Keratinocyte (primary cell): Measurements from ENCODE around the gene HDHD5.

ENCODE experiments used
- CTCF ChIP-seq, 3 experiments: IDR thresholded peaks in 1 of 3; conservative IDR thresholded peaks in 1 of 3; optimal IDR thresholded peaks in 1 of 3; 2 replicates in 2 of 3; 3 replicates in 1 of 3; pipeline versions ENCODE3 to v1.5.1; 2011; ENCODE audit warnings: low read length in 3 of 3, mild to moderate bottlenecking in 3 of 3, moderate library complexity in 2 of 3, control low read depth in 1 of 3, inconsistent platforms in 1 of 3; ENCODE audit not compliant: insufficient read depth in 2 of 3; ENCODE audit errors: extremely low read depth in 1 of 3
- EZH2 ChIP-seq: IDR thresholded peaks from one replicate; pipeline ENCODE4 v1.6.1; 2012; ENCODE audit warnings: inconsistent platforms, mild to moderate bottlenecking, low read length, moderate library complexity

GRCh38 chr22:17131686-17132085 lies 27.4 kb downstream of the HDHD5 start:
- TF ChIP-seq CTCF (optimal IDR thresholded peaks at IDR 0.05 in 1 of 3, IDR thresholded peaks at IDR 0.05 in 1 of 3, conservative IDR thresholded peaks at IDR 0.05 in 1 of 3; ENCODE audit: extremely low read depth in 1 of 3, insufficient read depth in 2 of 3, low read length in 3 of 3) (peak in 1 of 3 experiments; percentile 13), EZH2 (no peak)
